ENCODE measurements around the gene CDKAL1.

Gene CDKAL1

GRCh38 chr6:20911712-20912111 lies 377.5 kb downstream of the CDKAL1 start:
- no peak for TF ChIP-seq CTCF (conservative IDR thresholded peaks at IDR 0.05)
- no peak overlapping the region for H3K27ac ChIP-seq

DNA sequence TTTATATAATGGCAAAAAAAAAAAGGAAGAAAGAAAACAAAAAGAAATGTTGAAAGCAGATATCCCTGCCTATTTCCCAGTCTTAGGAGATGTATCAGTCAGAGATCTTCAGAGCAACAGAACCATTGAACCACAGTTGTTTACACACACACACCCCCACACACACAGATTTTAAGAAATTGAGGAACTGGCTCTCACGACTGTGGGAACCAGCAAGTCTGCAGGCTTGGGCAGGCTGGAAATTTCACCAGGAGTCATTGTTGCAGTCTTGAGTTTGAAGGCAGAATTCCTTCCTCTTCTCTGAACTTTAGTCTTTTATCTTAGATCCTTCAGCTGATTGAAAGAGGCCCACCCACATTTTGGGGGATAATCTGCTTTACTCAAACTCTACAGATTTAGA lies 380.9 kb downstream of the CDKAL1 start:
- no peak for TF ChIP-seq CTCF (conservative IDR thresholded peaks at IDR 0.05)
- no peak overlapping the region for H3K27ac ChIP-seq

DNA sequence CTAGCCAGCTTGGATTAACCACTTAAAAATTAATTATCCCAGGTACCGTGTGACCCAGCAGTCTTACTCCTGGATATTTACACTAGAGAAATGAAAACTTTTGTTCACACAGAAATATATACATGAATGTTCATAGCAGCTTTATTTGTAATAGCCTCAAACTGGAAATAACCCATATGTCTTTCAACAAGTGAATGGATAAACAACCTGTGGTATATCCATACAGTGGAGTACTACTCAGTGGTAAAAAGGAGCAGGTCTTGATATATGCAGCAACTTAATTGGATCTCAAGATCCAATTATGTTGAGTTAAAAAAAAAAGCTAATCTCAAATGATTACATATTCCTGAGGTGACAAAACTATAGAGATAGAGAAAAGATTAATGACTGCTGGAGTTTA lies 381.4 kb downstream of the CDKAL1 start:
- TF ChIP-seq CTCF (conservative IDR thresholded peaks at IDR 0.05), result no peak
- H3K27ac ChIP-seq, result no peak overlapping the region

GRCh38 chr6:20916086-20916485 lies 381.8 kb downstream of the CDKAL1 start:
- no peak for TF ChIP-seq CTCF (conservative IDR thresholded peaks at IDR 0.05)
- H3K27ac ChIP-seq, result no peak overlapping the region

DNA sequence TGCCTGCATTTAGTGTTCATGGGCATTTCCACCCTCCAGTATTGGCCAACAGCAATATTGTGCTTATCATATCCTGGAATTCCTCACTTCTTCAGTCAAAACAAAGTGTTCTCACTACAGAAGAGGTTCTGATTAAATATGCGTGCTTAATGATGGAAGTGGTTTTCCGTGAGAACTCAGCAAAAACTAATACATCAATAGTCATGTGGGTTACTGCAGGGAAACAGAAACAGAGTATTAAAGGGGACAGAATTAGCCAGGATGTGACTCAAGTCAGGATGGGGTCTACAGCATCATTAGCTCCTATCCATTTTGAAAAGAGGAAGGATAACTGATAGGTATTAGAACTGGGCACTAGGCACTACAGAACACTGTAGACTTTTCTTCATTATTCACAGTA lies 384.6 kb downstream of the CDKAL1 start:
- TF ChIP-seq CTCF (conservative IDR thresholded peaks at IDR 0.05), result no peak
- no peak overlapping the region for H3K27ac ChIP-seq

GRCh38 chr6:20919677-20920385 lies 385.6 kb downstream of the CDKAL1 start:
- no peak overlapping the region for H3K27ac ChIP-seq
- TF ChIP-seq CTCF (conservative IDR thresholded peaks at IDR 0.05), result no peak

DNA sequence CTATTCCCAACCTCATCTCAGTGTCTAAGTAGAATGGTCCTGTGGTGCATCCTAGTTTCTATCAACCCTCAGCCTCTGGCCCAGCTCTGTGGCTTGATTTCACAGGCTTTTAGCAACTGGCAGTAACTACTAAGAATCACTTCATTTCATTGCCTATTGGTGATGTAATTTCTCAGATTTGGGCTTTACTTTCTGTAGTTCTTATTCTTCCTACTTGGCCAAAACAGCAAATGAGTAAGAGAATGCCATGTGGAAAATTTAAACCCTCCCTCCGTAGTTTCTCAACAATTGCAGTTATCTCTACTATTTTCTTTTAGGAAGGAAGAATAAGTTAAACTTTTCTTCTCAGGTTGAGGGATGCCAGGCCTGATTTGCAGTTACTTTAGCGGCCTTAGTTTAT lies 387.3 kb downstream of the CDKAL1 start:
- H3K27ac ChIP-seq, result no peak overlapping the region
- no peak for TF ChIP-seq CTCF (conservative IDR thresholded peaks at IDR 0.05)
